Measurements from ENCODE around the gene BST2. TPM values are rescaled to one million over a fixed set of nuclear protein-coding genes. Genes with fewer than 3 reads are reported as not detected.

BST2 gene
- total RNA-seq, 2 donors from 2014 or later, result 32.7 to 75.3 TPM

GRCh38 chr19:17394891-17395415, 10.5 kb downstream of the BST2 start:
- no peaks in the 10 kb centered on the region for H3K27me3 ChIP-seq (replicated peaks; ENCODE audit: insufficient read depth)
- no peaks in the 10 kb centered on the region for H3K9me3 ChIP-seq
- no peak overlapping the region for H3K27ac ChIP-seq
- H3K36me3 ChIP-seq, result no peaks in the 10 kb centered on the region
- H3K4me3 ChIP-seq, result no peak overlapping the region
- intact Hi-C loops (cut with DNase I), result no loop called here
- no peak for DNase-seq (ENCODE audit: low spot score)
- peaks cover 3% of the 10 kb centered on the region for H3K4me1 ChIP-seq (replicated peaks)
- TF ChIP-seq, protein P1, sequence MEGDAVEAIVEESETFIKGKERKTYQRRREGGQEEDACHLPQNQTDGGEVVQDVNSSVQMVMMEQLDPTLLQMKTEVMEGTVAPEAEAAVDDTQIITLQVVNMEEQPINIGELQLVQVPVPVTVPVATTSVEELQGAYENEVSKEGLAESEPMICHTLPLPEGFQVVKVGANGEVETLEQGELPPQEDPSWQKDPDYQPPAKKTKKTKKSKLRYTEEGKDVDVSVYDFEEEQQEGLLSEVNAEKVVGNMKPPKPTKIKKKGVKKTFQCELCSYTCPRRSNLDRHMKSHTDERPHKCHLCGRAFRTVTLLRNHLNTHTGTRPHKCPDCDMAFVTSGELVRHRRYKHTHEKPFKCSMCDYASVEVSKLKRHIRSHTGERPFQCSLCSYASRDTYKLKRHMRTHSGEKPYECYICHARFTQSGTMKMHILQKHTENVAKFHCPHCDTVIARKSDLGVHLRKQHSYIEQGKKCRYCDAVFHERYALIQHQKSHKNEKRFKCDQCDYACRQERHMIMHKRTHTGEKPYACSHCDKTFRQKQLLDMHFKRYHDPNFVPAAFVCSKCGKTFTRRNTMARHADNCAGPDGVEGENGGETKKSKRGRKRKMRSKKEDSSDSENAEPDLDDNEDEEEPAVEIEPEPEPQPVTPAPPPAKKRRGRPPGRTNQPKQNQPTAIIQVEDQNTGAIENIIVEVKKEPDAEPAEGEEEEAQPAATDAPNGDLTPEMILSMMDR (IDR thresholded peaks at IDR 0.05), result peak; percentile 36 to 74 (median 49)
- no peak for TF ChIP-seq POLR2A (IDR thresholded peaks at IDR 0.05)
- 25% methylated on average over 19 of the region's 19 CpGs for WGBS

DNA sequence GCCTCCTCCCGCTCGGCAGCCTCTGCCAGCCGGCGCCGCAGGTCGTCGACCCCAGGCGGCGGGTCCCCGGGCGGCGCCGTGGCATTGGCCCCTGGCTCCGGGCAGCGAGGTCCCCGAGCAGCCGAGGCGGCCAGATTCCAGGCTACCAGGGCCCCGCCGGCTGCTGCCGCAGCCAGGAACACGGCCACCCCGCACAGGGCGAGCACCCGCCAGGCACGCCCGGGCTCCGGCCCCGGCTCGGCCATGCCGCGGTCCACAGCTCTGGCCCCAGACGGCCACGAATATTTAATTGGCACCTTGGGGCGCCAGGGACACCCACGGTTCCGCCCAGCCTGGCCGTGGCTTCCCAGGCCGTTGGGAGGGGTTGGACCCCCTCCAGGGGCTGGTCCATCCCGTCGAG, 11.5 kb downstream of the BST2 start, which contains the start of gene CCDC194:
Gene CCDC194 (minus strand): TSS at position 283 of the 400 bp plus-strand sequence. CDS start 38 bp downstream, at position 245.
- WGBS, result 35% methylated on average over 39 of the region's 41 CpGs
- TF ChIP-seq POLR2A (IDR thresholded peaks at IDR 0.05) (no peak), POLR2AphosphoS5 (IDR thresholded peaks at IDR 0.05) (no peak)
- TF ChIP-seq, protein P1 (IDR thresholded peaks at IDR 0.05), result no peak
- no peak for DNase-seq (ENCODE audit: low spot score)
- Histone ChIP-seq H3K9me3 (no peaks in the 10 kb centered on the region), H3K4me1 (replicated peaks) (peaks cover 3% of the 10 kb centered on the region), H3K36me3 (no peaks in the 10 kb centered on the region), H3K27me3 (replicated peaks; ENCODE audit: insufficient read depth) (no peaks in the 10 kb centered on the region), H3K27ac (no peak within 1 kb of the TSS), H3K4me3 (no peak within 1 kb of the TSS)
- intact Hi-C loops (cut with DNase I), result no loop called here

DNA sequence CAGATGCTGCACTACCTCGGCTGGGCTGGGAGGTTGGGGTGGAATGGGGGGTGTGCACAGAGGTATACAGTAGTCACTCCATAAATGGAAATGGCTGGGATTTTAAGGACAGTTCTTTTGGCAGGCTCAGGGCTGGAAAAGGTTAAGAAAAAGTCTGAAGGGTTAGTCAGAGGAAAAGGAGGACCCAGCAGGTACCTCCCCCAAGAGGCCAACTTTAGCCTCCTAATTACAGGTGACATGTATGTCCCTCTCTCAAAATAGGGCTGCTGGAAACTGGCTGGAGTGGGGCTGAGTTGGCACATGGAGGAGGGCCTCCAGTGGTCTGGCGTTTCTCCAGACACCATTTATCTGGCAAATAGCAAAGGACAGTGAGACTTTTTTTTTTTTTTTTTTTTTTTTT, 12.4 kb downstream of the BST2 start:
- Histone ChIP-seq H3K4me3 (no peak overlapping the region), H3K27me3 (replicated peaks; ENCODE audit: insufficient read depth) (no peaks in the 10 kb centered on the region), H3K36me3 (no peaks in the 10 kb centered on the region), H3K9me3 (no peaks in the 10 kb centered on the region), H3K4me1 (replicated peaks) (peaks cover 3% of the 10 kb centered on the region), H3K27ac (no peak overlapping the region)
- TF ChIP-seq POLR2A (IDR thresholded peaks at IDR 0.05) (no peak), POLR2AphosphoS5 (IDR thresholded peaks at IDR 0.05) (no peak)
- TF ChIP-seq, protein P1 (IDR thresholded peaks at IDR 0.05), result no peak
- no peak for DNase-seq (ENCODE audit: low spot score)
- 49% methylated on average over 2 of the region's 2 CpGs for WGBS
- intact Hi-C loops (cut with DNase I), result no loop called here

DNA sequence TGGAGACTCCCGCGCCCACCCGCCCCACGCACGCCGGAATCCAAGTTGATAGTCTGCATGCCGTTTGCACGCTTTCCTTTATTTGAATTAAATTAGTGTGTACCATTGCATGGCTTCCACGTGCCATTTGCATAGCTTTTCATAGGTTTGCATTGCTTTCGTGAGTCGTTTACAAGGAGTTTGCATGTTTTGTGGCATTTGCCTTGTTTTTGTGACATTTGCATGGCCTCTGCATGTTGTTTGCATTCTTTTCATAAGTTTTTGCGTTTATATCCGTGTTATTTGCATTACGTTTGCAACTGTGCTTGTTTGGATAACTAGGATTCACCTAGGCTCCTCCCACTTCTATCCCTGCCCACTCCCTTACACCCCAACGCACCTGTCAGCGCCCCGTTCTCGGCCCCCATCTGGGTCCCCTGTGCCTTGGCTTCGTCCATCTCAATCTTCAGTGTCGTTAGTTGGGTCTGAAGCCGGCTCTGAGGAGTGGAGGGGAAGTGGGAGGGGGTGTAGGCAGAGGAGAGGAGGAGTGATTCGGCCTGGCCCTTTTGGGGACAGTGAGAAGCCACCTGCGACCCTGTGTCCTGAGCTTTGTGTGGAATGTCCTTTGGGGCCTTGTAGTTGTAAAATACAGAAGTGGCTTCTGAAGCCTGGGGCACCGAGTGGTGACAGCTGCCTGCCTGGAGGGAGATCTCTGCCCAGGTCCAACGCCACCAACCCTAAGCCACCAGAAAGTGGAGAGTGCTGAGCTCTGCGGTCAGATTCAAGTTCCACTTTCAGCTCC, 13.9 kb downstream of the BST2 start:
- intact Hi-C loops (cut with DNase I), result no loop called here
- peak overlapping the region; percentile 28 to 29 for H3K4me3 ChIP-seq
- TF ChIP-seq POLR2A (IDR thresholded peaks at IDR 0.05) (no peak), POLR2AphosphoS5 (IDR thresholded peaks at IDR 0.05) (no peak)
- TF ChIP-seq, protein P1 (IDR thresholded peaks at IDR 0.05), result no peak
- no peaks in the 10 kb centered on the region for H3K36me3 ChIP-seq
- DNase-seq (ENCODE audit: low spot score), result no peak
- H3K4me1 ChIP-seq (replicated peaks), result peaks cover 3% of the 10 kb centered on the region
- no peak overlapping the region for H3K27ac ChIP-seq
- H3K9me3 ChIP-seq, result no peaks in the 10 kb centered on the region
- WGBS, result 11% methylated on average over 26 of the region's 26 CpGs
- H3K27me3 ChIP-seq (replicated peaks; ENCODE audit: insufficient read depth), result no peaks in the 10 kb centered on the region

Measured in prostate gland (tissue), 2 donors.